HG03280 (cell line): Measurements from ENCODE around the gene WDR31.
"Not testable (repeated sequence)": the region's sequence is repeated elsewhere in the genome, so short reads cannot be mapped to it uniquely, and the experiment has no call there.

ENCODE experiments used
- ATAC-seq: cut with Tn5 transposase; IDR thresholded peaks from one replicate; pipeline ENCODE4 v1.9.1; 2021; ENCODE audit warnings: mild to moderate bottlenecking, moderate library complexity; ENCODE audit not compliant: unreplicated experiment

Gene WDR31

GRCh38 chr9:113298924-113299770 is 40.9 kb downstream of the WDR31 start:
- ATAC-seq, result no peak

DNA sequence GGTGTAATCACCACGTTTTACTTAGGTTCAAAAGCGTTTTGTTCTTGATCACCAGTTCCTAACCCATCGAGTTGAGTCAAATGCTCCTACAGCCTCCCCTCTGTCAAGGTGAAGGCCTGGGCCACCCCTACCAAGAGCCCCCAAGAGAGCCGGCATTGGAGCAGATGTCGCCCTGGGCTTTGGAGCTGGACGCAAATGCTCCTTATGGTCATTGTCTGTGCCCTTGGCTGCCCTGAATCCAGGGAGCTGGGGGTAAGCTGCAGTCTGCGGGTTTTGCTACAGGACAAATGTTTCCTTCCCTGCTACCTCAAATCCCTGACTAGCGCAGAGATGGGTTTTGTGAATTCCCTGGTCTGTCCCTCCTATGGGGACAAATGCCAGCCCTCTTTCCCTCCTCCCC is 41.8 kb downstream of the WDR31 start:
- ATAC-seq, result no peak

DNA sequence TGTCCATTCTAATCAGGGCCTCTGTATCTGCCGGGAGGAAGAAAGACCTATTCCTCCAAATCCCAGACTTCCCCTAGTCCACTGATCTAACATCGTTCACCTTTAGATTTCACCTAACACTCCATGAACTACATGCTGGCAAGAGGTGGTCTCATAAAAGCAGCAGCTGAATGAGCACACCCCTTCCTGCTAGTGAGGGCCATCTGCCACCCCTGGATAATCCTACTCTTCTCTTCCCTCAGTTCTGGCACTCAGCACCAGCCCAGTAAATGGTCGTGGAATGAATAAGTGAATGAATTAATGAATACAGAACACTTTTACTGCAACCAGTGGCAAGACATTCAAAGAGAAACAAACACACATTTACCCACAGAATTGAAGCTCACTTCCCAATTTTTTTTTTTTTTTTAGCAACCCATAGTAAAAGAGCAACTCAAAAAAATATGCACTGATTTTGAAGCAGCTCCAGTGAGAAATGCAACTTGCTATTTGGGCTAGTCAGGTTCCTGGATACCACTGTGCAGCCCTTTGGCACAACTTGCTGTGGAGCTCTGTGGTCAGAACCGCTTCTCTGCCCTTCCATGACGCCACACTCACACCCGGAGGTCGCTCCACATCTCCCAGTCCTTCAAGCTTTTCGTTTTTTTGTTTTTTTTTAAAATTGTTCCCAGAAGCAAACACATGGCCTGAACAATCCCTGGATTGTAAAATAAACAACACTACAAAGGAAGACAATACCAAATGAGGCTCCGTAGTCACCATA is 43.1 kb downstream of the WDR31 start:
- no peak for ATAC-seq

DNA sequence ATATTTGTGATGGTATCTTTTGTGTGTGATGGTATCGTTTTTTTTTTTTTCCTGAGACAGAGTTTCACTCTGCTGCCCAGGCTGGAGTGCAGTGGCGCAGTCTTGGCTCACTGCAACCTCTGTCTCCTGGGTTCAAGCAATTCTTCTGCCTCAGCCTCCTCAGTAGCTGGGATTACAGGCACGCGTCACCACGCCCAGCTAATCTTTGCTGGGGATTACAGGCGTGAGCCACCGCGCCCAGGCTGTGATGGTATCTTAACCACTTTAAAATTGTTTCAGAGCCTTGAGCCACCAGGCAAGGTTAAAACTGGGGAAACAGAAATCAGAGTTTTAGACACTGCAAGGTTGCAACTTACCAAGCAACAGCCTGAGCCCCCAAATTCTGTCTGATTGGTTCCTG is 43.8 kb downstream of the WDR31 start:
- not testable (repeated sequence) for ATAC-seq

GRCh38 chr9:113293285-113293878 is 46.7 kb downstream of the WDR31 start:
- ATAC-seq, result no peak

DNA sequence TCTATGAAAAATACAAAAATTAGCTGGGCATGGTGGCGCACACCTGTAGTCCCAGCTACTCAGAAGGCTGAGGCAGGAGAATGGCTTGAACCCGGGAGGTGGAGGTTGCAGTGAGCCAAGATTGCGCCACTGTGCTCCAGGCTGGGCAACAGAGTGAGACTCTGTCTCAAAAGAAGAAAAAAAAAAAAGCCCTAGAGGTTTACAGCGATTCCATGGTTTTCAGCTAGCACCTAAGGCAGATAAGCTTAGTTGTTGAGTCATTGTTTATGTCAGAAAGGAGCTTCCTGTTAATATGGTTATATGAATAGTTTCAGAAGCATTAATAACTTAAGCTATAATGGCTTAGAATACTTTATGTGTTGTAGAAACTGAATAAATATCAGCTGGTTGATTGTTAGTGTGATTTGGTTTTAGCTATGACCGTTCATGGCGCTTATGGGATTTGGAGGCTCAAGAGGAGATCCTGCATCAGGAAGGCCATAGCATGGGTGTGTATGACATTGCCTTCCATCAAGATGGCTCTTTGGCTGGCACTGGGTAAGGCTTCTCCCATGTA is 49.9 kb downstream of the WDR31 start:
- ATAC-seq, result no peak

DNA sequence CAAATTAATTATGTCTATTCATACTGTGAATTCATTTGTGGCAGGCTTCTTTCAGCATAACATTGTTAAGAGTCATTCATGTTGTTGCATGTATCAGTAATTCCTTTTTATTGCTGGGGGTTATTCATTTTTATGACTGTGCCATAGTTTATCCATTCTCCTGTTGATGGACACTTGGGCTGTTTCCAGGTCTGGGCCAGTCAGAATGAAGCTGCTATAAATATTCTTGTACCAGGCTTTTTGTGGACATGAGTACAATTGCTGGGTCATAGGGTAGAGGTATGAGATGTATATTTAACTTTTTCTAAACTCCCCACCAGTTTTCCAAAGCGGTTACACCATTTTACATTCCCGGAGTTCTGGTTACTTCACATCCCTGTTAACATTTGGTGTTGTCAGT is 51.0 kb downstream of the WDR31 start:
- no peak for ATAC-seq

GRCh38 chr9:113281356-113281755 is 58.7 kb downstream of the WDR31 start:
- ATAC-seq, result no peak

DNA sequence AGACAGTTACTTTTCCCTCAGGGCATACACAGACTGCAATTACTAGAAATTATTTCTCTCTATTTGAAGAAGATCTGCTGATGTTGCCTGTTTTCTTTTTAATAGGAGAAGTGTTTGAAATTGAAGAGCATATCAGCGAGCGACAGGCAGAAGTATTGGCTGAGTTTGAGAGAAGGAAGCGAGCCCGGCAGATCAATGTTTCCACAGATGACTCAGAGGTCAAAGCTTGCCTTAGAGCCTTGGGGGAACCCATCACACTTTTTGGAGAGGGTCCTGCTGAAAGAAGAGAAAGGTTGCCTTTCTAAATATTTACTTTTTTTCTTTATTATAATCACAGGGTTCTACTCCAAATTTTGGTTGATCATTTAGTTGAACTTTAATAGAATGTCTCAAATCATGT is 61.2 kb downstream of the WDR31 start:
- ATAC-seq, result no peak

- peak; percentile 98 for ATAC-seq
Measured at GRCh38 chr9:113275157-113276131, 64.6 kb downstream of the WDR31 start, which contains the start of the genes CDC26 and PRPF4. Gene CDC26, minus strand, starts transcription at chr9:113275572. Its CDS starts 3,065 bp downstream, at chr9:113272507. Gene PRPF4, plus strand, starts transcription at chr9:113275658. Its CDS starts 86 bp downstream, at chr9:113275744.

- peak; percentile 24 for ATAC-seq
Measured at GRCh38 chr9:113274474-113275156, 65.5 kb downstream of the WDR31 start.

DNA sequence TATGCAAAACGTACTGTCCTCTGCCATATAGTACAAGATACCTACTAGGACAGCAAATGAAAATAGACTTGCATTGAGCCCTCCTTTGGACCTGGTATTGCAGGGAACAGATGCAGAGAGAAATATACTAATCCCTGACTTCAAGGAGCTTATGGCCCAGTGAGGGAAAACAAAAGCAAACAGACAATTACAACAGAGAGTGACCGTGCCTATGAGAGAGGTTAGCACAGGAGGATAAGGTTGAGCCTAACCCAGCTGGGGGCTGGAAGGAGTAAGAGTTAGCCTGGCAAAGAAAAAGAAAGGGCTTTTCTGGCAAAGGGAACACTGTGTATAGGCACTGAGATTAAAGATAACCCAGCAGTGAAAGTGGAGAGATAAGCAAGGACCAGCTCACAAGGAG is 70.2 kb downstream of the WDR31 start:
- no peak for ATAC-seq

DNA sequence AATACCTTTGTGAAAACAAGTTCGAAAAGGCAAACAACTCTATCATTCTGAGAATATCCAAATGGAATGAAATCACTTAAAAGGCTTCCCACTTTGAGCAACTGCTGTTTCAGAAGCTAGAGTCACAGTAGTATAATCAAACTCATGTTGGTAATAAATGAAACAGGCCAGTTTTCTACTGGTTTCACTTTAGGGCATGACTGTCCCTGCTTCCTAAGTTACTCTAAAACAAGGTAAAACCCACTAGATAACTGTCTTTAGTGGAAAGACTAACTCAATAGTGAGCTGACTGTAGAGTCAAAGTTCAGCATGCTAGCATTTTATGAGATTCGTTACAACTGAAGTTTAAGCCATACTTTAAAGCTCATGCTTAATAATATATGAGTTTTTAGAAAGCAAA is 70.7 kb downstream of the WDR31 start:
- ATAC-seq, result no peak

DNA sequence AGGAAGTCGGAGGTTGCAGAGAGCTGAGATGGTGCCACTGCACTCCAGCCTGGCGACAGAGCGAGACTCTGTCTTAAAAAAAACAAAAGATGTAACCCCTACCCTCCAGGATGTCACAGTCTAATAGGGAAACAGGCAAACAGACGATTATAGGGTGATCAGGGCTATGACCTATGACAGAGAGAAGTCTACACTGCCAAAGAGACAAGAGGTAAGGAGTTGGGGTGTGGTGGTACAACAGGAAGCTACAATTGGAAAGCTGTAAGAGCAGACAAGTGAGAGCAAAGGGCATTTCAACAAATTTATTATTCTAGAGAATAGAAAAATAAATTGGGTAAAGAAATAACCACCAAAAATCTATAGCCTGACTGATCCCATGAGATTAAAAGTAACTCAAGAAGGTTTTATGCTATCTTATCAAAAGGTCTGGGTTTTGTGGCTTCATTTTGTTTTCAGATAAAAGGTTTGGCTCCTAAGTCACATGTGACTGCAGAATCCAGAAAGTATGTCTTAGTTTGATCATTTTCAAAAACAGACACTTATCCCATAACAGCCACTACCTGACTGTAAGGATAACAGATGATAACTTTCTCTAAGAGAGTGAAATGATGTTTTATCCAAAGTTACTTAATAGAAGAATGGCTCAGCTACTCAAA is 72.0 kb downstream of the WDR31 start:
- no peak for ATAC-seq

DNA sequence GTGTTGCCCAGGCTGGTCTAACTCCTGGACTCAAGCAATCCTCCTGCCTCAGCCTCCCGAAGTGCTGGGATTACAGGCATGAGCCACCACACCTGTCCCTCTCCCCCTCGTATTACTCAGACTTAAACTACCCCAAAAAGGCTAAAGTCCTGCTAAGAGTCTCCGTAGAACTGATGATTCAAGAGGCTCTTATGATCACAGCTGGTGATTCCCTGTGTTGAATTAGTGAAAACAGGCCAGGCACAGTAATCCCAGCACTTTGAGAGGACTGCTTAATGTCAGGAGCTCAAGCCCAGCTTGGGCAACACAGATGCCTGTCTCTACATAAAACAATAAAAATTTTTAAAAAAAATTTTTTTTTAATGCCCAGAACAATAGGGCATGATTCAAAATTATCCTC is 73.9 kb downstream of the WDR31 start:
- no peak for ATAC-seq
